IPS-NIHi7 (cell line): Measurements from ENCODE around the gene CACNA1E.
A peak's percentile ranks its signal among the peaks of the same experiment; 100 is the strongest.

ENCODE experiments used
- DNase-seq: peaks from one replicate; pipeline ENCODE4 v3.0.0; 2012; ENCODE audit warnings: mixed read lengths; ENCODE audit errors: extremely low spot score

CACNA1E gene

GRCh38 chr1:181577475-181577874 is 94.2 kb downstream of the CACNA1E start:
- no peak for DNase-seq

- DNase-seq = peak; percentile 68
These were observed 100.3 kb downstream of the CACNA1E start for GRCh38 chr1:181583598-181583997.

- peak; percentile 26 for DNase-seq
These were observed 104.6 kb downstream of the CACNA1E start for GRCh38 chr1:181587870-181588438.

- DNase-seq = no peak
These were observed 105.3 kb downstream of the CACNA1E start for GRCh38 chr1:181588631-181589030.

GRCh38 chr1:181592255-181592859 is 109.0 kb downstream of the CACNA1E start:
- DNase-seq = peak; percentile 43

GRCh38 chr1:181593042-181593441 is 109.7 kb downstream of the CACNA1E start:
- no peak for DNase-seq

- no peak for DNase-seq
These were observed 111.2 kb downstream of the CACNA1E start for GRCh38 chr1:181594553-181594952.

GRCh38 chr1:181595234-181595633 is 111.9 kb downstream of the CACNA1E start:
- no peak for DNase-seq

GRCh38 chr1:181601186-181601950 is 118.1 kb downstream of the CACNA1E start:
- no peak for DNase-seq

GRCh38 chr1:181603735-181604410 is 120.6 kb downstream of the CACNA1E start:
- DNase-seq = no peak

GRCh38 chr1:181604482-181605249 is 121.3 kb downstream of the CACNA1E start:
- DNase-seq = no peak

- DNase-seq = no peak
These were observed 124.2 kb downstream of the CACNA1E start for GRCh38 chr1:181607524-181607923.

- DNase-seq = no peak
These were observed 125.1 kb downstream of the CACNA1E start for GRCh38 chr1:181608386-181608785.

- peak; percentile 25 for DNase-seq
These were observed 125.6 kb downstream of the CACNA1E start for GRCh38 chr1:181608948-181609347.

- no peak for DNase-seq
These were observed 128.8 kb downstream of the CACNA1E start for GRCh38 chr1:181612100-181612499.

GRCh38 chr1:181618559-181618958 is 135.2 kb downstream of the CACNA1E start:
- no peak for DNase-seq

GRCh38 chr1:181620183-181620582 is 136.9 kb downstream of the CACNA1E start:
- no peak for DNase-seq

GRCh38 chr1:181623850-181624249 is 140.5 kb downstream of the CACNA1E start:
- DNase-seq = no peak

- DNase-seq = no peak
These were observed 143.1 kb downstream of the CACNA1E start for GRCh38 chr1:181626279-181626938.

- DNase-seq = no peak
These were observed 147.1 kb downstream of the CACNA1E start for GRCh38 chr1:181630398-181630797.

- no peak for DNase-seq
These were observed 147.5 kb downstream of the CACNA1E start for GRCh38 chr1:181630838-181631237.
